Liver (tissue), 3 donors: ENCODE measurements around the gene LARGE1.

Experiments
- ATF3 ChIP-seq: IDR thresholded peaks from 2 replicates; pipeline ENCODE4 v1.6.1; 2016; ENCODE audit warnings: antibody characterized with exemption
- CTCF ChIP-seq: fragments of 150-350 bp; IDR thresholded peaks from 2 replicates; pipeline ENCODE4 v1.5.1; 2017; ENCODE audit warnings: improper control_type of control experiment, low read depth, low read length; ENCODE audit not compliant: missing input control
- MAX ChIP-seq: IDR thresholded peaks from 2 replicates; pipeline ENCODE4 v1.6.1; 2016; ENCODE audit warnings: antibody characterized with exemption
- TF ChIP-seq, protein P1 (sequence below): IDR thresholded peaks from 2 replicates; pipeline ENCODE4 v1.6.1; 2016; ENCODE audit warnings: antibody characterized with exemption, mild to moderate bottlenecking
- donor health status: healthy.
- donor health status: healthy.

- TF ChIP-seq CTCF (no peak), MAX (no peak), ATF3 (no peak)
- TF ChIP-seq, protein P1, sequence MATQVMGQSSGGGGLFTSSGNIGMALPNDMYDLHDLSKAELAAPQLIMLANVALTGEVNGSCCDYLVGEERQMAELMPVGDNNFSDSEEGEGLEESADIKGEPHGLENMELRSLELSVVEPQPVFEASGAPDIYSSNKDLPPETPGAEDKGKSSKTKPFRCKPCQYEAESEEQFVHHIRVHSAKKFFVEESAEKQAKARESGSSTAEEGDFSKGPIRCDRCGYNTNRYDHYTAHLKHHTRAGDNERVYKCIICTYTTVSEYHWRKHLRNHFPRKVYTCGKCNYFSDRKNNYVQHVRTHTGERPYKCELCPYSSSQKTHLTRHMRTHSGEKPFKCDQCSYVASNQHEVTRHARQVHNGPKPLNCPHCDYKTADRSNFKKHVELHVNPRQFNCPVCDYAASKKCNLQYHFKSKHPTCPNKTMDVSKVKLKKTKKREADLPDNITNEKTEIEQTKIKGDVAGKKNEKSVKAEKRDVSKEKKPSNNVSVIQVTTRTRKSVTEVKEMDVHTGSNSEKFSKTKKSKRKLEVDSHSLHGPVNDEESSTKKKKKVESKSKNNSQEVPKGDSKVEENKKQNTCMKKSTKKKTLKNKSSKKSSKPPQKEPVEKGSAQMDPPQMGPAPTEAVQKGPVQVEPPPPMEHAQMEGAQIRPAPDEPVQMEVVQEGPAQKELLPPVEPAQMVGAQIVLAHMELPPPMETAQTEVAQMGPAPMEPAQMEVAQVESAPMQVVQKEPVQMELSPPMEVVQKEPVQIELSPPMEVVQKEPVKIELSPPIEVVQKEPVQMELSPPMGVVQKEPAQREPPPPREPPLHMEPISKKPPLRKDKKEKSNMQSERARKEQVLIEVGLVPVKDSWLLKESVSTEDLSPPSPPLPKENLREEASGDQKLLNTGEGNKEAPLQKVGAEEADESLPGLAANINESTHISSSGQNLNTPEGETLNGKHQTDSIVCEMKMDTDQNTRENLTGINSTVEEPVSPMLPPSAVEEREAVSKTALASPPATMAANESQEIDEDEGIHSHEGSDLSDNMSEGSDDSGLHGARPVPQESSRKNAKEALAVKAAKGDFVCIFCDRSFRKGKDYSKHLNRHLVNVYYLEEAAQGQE, result no peak
Measured at GRCh38 chr22:33720166-33720878, 200.0 kb downstream of the LARGE1 start.
